ENCODE results near the gene NT5DC2. TPM values are rescaled to one million over a fixed set of nuclear protein-coding genes. Genes with fewer than 3 reads are reported as not detected.

NT5DC2 gene
- 40.4 TPM for total RNA-seq

DNA sequence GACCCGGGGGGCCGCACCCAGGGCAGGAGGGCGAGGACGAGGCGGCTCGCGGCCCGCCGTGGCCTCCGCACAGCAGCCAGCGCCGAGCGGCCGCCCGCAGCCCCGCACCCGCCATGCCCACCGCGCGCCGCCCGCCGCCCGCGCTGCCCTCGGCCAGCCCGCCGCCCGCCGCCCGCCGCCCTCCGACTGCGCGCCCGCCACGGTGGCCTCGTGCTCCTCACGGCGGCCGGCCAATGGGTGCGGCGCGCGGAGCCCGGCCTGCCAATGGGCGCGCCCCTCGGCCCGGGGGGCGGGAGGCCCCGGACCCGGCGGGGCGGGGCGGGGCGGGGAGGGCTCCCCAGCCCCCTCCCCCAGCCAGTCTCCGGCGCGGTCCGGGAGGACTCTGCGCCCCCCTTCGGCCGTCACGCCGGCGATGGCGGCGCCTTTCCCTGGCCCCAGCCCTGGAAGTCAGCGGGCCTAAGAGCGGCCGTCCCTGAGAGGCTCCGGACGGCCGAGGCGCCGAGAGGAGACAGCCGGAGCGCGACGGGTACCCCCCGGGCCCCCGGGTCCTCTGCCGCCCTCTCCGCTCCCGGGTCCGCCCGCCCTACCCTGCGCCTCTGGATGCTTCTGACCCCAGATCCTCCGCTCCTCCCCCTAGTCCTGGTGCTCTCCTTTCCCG is at the start of gene NT5DC2:
TSS of gene NT5DC2 (minus strand) at position 235 of the 658 bp plus-strand sequence. CDS start at position 115, 120 bp downstream.
- peak in 2 of 3 donors; percentile 63 to 72 for DNase-seq (ENCODE audit: low read depth in 2 of 3, low spot score in 2 of 3)

DNA sequence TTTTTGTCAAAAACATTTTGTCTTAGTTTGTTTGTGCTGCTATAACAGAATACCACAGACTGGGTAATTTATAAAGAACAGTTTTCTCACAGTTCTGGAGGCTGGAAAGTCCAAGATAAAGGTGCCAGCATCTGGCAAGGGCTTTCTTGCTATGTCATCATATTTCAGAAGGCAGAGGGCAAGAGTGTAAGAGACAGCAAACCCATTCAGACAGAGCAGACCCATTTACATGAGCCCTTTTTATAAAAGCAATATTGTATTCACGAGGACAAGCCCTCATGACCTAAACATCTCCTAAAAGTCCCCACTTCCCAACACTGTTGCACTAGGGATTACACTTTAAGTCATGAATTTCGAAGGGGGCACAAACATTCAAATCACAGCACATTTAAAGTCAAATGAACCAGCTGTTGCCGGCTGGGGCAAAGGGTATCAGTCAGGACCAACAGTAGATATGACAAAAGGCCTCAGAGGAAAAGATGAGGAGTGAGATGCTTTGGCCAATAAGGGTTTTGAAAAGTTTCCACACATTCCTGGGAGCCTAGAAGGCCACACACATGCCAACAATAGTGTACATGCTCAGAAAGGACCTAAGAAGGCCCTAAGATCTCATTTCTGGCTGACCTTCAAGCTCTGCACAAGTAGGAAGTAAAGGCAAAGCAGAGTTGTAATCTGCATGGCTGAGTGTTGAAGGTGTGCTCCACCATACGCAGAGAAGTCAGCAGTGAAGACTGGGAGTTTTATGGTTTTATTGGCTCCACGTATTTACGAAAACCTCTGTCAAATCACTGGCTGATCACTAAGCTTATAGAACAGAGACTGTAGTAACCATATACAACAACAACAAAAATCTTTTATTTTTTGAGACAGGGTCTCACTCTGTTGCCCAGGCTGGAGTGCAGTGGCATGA is 40.7 kb upstream of the NT5DC2 start:
- no peak for DNase-seq (ENCODE audit: low read depth in 2 of 3, low spot score in 2 of 3)

DNA sequence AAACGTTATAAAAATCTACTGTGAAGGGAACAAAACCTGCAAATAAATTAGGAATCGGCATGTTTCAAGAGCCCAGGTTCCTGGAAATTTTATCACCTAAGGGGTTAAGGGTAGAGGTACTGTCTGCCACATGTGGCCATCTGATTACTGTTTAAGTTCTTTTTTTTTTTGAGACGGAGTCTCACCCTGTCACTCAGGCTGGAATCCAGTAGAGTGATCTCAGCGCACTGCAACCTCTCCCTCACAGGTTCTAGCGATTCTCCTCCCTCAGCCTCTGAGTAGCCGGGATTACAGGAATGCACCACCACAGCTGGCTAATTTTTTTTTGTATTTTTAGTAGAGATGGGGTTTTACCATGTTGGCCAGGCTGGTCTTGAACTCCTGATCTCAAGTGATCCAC is 38.6 kb upstream of the NT5DC2 start:
- DNase-seq (ENCODE audit: low read depth in 2 of 3, low spot score in 2 of 3) = no peak

DNA sequence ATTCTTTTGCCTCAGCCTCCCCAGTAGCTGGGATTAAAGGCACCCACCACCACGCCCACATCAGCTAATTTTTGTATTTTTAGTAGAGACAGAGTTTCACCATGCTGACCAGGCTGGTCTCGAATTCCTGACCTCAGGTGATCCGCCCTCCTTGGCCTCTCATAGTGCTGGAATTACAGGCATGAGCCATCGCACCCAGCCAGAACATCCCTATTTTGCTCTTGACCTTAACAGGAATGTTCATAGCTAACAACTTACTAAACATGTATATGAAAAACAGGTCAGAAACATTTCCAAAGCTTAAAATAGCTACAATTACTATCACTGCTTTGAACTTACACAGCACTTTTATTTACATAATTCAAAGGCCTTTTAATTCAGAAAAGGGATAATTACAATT is 36.4 kb upstream of the NT5DC2 start:
- DNase-seq (ENCODE audit: low read depth in 2 of 3, low spot score in 2 of 3) = no peak

DNA sequence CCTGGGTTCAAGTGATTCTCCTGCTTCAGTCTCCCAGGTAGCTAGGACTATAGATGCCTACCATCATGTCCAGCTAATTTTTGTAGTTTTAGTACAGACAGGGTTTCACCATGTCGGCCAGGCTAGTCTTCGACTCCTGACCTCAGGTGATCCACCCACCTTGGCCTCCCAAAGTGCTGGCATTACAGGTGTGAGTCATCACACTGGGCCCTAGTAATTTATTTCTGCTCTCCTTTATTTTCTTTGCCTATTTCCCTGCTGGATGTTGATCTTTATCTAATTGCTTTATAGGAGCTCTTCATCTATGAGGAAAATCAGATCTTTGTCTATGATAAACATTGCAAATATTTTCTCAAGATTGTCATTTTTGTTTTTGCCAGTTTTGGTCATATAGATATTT is 34.4 kb upstream of the NT5DC2 start:
- no peak for DNase-seq (ENCODE audit: low read depth in 2 of 3, low spot score in 2 of 3)

DNA sequence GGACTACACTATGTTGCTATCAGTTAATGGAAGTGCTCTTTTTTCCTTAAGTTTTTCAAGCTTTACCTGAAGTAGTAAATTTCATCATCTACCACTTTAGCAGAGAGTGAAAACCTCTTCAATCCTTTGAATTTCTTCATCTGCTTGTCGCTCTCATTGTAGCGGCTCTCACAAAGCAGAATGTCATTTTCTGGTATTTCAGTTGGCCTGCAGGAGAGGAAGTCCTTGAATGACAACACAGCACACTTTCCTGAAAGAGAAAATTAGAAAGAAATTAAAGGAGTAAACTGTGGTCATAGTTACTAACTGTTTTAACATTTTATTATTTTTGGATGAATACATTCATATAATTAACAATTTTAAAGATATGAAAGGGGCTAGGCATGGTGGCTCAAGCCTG is 30.3 kb upstream of the NT5DC2 start:
- no peak for DNase-seq (ENCODE audit: low read depth in 2 of 3, low spot score in 2 of 3)

DNA sequence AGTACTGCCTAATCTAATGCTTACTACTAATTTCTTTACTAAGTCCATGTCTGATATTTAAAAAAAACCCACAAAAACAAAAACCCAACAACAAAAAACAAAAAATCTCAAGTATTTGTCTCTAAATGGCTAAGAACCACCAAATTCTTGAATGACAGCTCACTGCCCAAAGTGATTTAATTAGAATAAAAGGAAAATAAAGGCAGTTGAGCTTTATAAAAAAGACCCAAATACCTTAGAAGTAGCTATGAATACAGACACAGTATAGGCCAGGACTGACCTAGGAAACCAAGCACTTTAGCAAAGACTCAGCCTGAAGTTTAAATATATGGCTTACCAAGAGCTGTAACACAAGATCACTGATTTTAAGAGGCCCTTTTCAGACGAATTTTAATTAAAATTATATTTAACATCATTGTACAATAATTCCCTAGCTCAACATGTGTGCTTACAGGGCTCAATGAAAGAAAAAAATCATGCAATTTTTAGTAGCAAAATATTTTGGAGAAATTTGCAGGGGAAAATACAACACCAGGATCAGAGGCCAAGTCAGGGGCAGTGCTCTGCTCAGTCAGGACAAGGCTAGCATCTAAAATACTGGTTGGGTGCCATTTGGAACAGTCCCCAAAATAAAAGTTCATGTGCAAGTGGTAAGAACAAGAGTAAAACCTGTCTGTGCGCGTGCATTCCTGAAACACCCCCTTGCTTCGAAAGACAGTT is 27.5 kb upstream of the NT5DC2 start:
- DNase-seq (ENCODE audit: low read depth in 2 of 3, low spot score in 2 of 3) = no peak

DNA sequence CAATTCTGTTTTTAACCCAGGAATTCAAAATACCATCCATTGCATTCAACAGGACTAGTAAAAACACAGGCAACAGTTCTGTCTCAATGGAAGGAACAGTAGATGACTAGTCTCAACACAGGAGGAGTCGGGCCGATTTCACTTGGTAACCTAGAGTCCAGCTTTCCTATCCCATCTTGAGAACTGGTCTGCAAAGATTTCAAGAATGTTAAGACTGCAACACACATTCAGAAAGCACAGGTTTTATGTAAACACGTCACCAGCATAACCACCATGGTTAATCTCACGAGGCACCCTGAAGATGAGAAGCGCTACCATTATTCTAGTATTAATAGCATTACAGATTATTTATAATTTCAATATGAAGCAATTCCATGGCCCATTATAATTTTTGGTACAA is 24.8 kb upstream of the NT5DC2 start:
- DNase-seq (ENCODE audit: low read depth in 2 of 3, low spot score in 2 of 3) = no peak

DNA sequence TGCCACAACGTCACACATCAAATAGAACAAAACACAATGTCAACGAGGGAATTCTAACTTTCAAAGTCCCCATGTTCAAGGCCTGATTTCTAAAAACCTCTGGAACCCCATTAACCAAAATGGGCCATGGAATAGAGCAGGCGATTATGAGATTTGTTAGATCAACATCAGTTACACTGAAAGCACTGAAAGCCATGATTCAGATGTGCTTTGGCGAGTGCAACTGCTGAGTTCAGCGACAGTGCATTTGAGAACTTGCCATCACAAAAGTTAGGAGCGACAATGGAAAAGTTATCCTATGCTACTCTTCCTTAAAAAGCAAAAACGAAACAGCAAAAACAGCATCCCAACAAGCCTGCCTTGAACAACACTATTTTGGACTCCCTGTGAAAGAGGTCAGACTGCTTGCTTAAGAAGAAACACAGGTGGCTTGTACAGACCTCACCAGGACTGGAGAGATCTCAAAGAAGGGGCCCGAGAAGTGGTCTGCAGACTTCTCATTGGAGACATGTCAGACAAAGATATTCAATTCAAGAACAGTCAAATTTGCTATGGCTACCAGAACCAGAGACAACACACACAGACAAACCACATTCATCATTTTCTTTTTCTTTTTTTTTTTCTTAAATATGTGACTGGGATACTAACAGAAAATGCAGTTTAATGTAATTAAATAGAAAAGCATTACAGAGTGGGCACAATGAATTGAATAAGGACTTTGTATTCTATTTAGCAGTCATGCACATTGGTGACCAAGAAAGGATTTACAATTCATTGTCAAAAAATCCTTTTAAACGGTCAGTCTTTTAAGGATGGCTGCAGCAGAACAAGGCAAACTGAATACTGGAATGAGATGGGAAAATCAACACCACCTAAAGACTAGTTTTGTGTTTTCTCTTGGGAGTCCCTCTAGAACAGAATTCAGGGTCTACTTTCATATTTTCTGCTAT is 23.6 kb upstream of the NT5DC2 start:
- no peak for DNase-seq (ENCODE audit: low read depth in 2 of 3, low spot score in 2 of 3)

DNA sequence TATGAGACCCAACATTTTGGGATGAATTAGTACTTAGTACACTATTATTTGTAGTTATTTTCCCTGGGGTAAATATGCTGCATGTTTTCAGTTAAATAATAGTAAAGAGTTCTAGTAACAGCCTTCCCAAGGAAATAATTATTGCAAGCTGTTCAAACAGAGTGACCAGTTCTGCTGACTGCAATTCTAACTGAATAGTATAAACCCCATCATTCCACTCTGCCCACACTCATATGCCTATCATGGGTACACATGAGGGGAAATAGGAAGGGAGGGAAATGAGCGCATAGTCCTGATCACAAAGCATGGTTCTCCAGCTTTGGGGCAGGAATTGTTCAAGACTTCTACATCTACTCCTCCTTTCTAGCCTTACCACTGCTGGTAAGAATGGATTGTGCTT is 21.4 kb upstream of the NT5DC2 start:
- DNase-seq (ENCODE audit: low read depth in 2 of 3, low spot score in 2 of 3) = no peak

DNA sequence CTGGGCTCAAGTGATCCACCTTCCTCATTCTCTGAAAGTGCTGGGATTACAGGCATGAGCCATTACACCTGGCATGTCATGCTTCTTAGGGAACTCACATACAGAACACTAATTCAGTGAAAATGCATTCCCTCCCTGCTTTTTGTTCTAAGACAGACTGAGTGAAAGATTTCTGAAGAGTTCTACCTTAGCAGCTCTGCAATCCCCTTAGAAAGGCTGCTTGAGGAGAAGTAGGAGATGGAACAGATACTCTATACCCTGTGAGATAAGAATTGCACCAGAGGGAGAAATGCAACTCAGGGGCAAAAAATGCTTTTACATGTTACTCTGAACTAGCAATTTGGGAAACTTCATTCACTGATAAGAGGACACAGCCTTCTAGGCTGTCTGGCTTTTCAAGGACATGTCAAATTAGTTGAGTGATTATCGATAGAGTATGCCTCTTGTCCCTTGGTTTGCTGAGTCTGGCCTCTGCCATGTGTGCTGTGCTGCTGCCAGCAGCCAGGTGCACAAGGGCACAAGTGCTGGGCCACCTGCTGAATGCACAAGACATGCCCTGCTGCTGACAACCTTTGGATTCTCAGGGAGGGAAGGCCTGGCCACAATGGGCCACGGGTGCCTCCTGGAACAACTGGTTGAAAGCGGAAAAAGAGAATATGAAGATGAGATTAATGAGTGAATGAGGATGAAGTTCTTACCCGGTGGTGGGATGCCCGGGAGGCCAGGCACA is 20.5 kb upstream of the NT5DC2 start:
- no peak for DNase-seq (ENCODE audit: low read depth in 2 of 3, low spot score in 2 of 3)

DNA sequence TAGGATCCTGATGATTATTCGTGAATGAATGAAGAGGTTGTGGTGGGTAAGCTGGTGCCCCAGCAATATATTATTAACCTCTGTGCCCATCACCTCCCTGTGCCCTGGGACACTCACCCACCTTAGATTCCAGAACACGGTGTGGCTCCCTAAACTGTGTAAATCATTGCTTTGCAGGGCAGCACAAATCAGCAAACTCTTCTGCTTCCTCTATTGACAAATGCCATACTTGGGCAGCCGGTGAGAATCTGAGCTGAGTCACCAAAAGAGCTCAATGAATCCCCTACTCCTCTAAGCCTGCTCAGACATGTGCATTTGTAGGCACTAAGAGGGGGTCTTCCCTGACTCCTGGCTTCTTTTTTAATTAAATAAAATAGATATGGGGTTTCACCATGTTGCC is 18.4 kb upstream of the NT5DC2 start:
- no peak for DNase-seq (ENCODE audit: low read depth in 2 of 3, low spot score in 2 of 3)

DNA sequence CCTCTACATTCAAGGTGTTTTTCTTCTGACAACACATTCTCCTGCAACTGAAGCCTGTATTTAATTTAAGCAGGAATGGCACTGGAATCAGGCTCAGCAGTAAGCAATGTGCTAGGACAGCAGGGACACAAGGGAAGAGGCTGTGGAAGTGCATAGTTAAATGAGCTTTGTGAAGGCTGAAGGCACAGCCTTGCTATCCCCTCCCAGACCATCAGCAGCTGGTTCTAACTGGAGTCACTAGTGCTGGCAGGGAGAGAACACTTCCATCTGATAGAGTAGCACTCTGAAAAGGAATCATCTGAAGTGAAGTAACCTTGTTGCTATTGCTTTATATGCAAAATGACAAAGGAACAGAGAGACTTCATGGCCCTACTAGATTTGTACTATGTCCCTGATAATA is 17.5 kb upstream of the NT5DC2 start:
- no peak for DNase-seq (ENCODE audit: low read depth in 2 of 3, low spot score in 2 of 3)

DNA sequence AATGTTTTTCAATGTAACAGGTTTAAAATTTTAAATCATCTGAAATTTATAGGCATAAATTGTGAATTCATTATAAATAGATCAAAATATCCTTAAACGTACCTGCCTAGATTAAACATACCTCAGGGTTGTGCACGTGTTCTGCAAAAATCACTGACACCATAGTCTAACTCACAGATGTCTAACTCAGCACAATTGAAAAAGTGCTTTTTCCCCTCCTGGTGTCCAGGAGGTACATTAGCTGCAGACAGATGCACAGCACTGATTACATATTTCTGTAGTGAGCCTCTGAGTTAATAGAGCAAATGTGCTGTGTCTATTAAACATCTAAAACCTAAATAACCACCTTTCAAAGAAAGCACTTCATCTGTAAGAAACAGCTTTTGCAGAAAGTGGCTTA is 13.5 kb upstream of the NT5DC2 start:
- no peak for DNase-seq (ENCODE audit: low read depth in 2 of 3, low spot score in 2 of 3)

DNA sequence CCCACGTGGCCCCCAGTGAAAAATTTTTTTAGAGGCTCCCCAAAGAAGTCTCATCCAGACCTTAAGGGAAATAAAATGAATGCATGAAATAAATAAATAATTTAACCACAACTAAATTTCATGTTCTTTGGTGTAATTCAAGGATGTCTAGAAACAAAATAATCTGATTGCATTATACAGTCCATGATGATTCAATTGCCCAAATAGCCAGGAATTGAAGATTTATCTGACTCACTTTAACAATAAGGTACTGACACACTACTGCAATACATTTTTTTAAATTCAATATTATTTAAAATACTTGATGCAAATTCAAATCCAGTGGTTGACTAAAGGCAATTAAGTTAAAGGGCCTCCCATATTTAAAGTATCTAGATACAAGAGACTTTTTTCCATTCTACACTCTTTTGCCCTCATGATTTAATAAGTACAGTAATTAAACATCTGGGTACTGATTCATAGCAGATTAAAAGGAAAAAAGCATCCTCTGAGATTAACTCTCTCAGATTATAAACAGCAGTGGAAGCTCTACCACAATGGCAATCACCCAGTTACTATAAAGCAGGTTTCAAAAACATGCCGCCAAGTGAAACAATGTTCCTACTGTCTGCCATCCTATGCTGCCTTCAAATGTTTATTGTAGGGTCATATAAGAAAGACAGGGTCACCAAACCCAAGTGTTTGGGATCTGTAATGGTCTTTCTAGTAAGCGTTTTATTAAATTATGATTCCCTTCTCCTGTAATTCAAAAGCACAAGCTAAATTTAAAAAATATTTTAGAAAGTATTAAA is 12.6 kb upstream of the NT5DC2 start:
- no peak for DNase-seq (ENCODE audit: low read depth in 2 of 3, low spot score in 2 of 3)

DNA sequence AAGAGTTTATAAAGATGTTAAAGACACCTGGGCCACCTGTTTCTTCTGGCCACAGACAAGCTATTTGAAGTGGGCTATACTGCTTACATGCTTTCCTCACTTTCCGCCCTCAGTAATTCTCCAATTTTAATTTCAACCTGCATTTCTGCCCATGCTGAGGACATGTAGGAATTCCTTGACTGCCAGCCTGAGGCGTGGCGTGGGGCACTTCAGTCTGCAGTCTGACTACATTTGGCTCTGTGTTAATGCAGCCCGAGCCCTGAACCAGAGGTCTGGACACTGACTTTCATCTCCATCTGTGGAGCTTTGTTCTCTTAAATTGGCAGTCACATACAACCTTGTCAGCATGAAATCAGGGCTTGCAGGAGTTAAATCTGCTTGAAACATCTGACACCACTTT is 11.3 kb upstream of the NT5DC2 start:
- DNase-seq (ENCODE audit: low read depth in 2 of 3, low spot score in 2 of 3) = no peak

DNA sequence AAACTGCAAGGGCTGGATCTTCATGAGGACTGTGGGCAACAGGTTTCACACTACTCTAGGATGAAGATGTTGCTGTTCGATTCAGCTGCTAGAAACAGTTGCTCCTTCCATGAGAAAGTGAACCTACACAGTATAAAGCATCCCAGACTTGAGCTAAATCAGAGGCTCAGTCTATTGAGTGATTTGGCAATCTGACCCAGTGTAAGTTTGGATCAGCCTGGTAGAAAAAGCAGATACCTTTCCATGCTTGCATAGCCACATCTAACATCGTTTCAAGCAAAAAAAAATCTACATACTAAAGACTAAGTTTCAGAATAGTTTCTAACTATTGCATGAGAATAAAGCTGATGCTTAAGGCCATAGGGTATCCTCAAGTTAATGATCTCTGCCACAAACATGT is 7.4 kb upstream of the NT5DC2 start:
- DNase-seq (ENCODE audit: low read depth in 2 of 3, low spot score in 2 of 3) = no peak

DNA sequence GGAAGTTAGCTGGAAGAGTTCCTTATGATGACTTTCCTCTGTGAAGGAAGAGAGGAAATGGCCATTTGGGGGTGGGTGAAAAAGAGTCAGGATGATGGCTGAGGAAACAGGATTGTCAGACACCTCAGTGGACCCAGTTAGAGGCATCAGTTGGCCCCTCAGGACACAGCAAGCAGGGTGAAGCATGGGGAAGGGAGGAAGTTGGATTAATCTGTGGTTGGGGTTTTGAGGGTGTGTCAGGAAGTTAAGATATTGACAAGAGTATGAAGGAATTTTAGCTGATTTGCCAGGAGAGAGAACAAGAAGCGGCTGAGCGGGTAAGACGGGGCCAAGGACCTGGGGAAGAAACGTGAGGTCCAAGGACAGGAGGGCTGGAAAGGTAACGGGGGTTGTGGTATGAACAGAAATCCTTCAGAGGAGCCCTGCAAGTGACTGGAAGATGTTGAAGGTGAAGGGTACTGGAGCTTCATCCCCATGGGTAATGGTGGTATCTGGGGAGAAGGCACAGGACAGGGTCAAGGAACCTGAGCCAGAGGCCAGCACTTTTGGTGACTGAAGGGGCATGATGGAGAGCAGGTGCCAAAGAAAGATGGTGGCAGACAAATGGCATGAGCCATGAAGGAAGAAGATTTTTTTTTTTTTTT is 5.5 kb upstream of the NT5DC2 start:
- DNase-seq (ENCODE audit: low read depth in 2 of 3, low spot score in 2 of 3) = no peak
